A172 (cell line): ENCODE data around the gene FLVCR2. TPM values are rescaled to one million over a fixed set of nuclear protein-coding genes. Genes with fewer than 3 reads are reported as not detected.

Experiments used
- DNase-seq: peaks from one replicate; pipeline ENCODE4 v3.0.0-alpha.2; 2015; ENCODE audit warnings: low spot score
- total RNA-seq: library from RNA; depleted of rRNA; stranded (reverse); fragments of >200 nt; shearing (Covaris generic); gene quantifications from 2 replicates; pipeline ENCODE4 v1.2.3, GENCODE V29; 2014

FLVCR2 gene
- total RNA-seq, 1 experiment from 2014 or later = 0.59 TPM

DNA sequence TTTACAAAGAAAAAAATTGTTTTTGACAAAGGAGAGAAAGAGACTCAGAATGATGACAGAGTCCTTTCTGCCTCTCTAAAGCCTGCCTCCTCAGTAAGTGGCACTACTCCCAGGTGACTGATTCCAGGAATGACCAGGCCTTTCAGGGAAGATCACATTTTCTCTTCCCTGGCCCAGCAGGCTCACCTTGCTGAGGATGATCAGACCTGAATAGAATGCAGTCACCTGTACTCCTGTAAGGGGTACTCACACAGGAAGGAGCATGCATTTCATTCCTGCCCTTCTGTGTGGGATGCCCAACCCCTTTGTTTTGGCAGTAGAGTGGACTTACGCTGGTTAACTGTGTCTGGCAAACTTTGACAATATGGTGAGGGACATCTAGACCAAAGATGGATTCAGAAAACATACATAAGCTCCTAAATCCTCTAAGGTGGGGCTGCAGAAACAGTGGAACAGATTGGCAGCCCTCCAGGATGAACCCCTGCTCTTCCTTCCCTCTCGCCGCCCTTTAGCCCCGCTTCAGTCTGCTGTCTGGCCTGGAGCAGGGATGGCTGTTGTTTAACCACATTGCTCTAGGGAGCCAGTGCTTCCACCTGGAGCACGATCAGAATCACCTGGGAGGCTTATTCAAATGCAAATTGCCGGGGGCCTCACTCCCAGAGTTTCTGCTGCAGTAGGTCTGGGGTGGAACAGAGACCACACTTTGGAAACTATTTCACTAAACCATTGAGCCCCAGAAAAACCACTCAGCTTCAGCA is 52.5 kb downstream of the FLVCR2 start:
- no peak for DNase-seq

DNA sequence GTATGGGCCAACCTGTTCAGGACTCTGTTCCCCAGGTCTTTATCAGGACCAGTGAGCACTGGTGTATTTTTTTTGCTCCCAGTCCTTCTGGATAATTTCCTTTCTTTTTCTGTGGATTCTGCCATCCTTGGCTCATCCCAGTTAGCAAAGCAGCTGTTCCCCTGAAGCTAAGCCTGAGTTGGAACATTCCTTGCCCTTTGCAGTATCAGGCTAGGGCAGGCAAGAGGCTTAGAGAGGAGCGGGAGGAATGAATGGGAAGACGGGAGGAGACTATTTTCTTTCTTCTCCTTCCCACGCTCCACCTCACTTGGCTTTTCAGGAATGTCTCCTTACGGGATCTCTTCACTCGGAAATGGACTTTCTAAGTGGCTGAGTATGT is 53.0 kb downstream of the FLVCR2 start:
- no peak for DNase-seq

- no peak for DNase-seq
These were observed 56.4 kb downstream of the FLVCR2 start for GRCh38 chr14:75634848-75635247.

DNA sequence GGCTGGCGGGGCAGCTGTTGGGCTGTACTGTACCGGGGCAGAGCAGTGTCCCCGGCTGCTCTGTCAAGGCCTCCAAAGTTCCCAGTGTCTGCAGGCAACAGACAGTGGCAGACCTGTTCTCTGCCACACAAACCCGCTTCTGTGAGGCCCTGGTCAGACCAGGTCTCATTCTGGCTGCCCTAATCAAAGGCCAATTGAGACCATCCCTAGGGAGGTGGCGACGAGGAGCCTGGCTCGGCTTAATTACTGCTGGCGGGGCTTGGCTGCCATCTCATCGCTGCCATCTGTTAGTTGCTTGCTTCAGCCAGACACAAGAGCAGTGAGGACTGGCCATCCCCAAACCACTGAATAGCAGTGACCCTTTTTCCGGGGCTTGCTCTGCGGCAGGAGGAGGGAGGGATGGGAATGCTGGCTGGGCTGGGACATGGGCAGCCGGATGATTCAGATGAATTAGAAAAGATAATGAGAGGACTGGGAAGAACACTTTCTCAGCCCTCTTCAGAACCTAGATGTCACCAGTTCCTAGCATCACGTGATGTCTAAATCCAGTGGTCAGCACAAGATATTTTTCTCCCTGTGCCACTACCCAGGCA is 57.8 kb downstream of the FLVCR2 start:
- peak; percentile 28 for DNase-seq

DNA sequence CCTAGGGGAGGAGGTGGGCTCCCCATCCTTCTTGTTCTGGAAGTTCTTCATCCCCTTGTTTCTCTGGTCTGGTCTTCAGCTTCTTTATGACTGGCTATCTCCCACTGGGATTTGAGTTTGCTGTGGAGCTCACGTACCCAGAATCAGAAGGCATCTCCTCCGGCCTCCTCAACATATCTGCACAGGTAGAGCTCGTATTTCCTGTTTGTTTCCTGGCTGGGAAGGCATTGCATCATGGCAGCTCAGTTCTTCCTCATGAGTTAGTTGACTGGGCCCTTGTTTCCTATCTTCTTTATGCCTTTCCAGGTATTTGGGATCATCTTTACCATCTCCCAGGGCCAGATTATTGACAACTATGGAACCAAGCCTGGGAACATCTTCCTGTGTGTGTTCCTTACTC is 62.5 kb downstream of the FLVCR2 start:
- no peak for DNase-seq

- DNase-seq = no peak
These were observed 65.6 kb downstream of the FLVCR2 start for GRCh38 chr14:75643985-75644384.

DNA sequence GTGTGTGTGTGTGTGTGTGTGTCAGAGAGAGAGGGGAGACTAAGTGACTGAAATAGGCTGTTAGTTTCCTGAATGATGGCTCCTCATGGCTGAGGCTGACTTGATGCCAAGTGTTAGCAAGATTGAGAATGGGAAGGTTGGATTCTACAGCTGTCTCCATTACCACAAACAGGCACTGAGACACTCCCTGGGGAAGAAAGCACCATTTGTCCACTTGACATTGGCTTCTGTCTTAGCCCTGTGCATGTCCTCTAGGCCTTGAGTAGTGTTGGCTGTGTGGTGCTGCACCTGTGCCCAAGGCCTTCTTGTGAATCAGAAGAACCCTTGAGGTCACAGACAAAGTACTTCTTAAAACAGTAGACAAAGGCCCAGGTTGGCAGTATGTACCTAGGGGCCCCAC is 66.6 kb downstream of the FLVCR2 start:
- DNase-seq = no peak

DNA sequence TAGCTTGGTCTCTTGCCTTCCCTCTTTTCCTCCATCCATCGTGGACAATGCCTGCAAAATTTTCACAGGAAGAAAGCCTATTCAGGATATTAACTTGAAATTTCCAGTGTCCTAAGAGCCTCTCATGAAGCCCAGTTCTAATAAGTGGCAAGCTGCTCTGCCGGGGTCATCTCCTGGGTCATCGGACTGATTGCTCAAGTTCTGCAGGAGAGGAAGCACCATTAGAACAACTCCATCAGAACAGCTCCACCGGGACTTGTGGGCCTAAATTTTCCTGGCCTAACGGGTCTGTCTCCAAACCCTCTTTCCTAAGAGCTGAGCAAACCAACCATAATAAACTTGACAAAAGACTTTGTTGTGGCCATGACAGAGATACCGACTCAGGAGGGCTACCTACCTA is 68.3 kb downstream of the FLVCR2 start:
- no peak for DNase-seq

DNA sequence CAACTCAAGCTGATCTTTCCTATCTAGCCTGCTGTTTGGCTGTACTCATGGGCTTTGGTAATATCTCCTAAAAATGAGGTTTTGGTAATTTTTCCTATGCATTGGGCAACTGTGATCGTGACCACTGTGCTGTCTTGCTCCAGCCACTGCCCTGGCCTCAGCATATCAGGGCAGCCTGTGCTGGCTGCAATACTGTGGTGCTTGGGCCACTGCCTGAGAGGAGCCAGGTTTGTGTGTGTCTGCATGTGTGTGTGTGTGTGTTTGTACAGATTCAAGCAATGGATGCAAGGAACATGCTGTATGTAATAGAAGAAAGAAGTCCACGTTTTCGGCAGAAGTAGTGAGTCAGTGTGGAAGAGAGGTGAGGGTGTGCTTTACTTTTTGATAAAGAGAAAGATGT is 69.2 kb downstream of the FLVCR2 start:
- no peak for DNase-seq

- peak; percentile 83 for DNase-seq
These were observed 69.8 kb downstream of the FLVCR2 start for GRCh38 chr14:75648066-75648838.

DNA sequence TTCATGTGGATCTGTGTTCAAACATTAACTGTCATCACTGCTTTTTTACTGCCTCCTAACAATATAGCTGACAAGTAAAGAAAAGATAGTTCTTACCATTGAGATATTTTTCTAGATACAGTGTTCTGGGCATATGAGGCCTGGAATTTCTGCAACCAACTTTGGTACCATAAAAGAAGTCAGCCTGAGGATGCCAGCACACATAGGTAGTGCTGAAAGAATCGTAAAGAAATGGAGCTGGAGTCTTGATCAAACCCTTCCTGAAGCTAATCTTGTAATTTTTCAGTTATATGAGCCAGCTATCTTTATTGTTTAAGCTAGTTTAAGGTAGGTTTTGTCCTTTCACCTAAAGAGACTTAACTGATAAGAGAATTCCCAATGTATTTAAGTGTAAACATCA is 70.9 kb downstream of the FLVCR2 start:
- DNase-seq = no peak

- no peak for DNase-seq
These were observed 71.4 kb downstream of the FLVCR2 start for GRCh38 chr14:75649773-75650172.

- DNase-seq = no peak
These were observed 72.0 kb downstream of the FLVCR2 start for GRCh38 chr14:75650253-75651058.

GRCh38 chr14:75653563-75653962 is 75.1 kb downstream of the FLVCR2 start:
- no peak for DNase-seq

DNA sequence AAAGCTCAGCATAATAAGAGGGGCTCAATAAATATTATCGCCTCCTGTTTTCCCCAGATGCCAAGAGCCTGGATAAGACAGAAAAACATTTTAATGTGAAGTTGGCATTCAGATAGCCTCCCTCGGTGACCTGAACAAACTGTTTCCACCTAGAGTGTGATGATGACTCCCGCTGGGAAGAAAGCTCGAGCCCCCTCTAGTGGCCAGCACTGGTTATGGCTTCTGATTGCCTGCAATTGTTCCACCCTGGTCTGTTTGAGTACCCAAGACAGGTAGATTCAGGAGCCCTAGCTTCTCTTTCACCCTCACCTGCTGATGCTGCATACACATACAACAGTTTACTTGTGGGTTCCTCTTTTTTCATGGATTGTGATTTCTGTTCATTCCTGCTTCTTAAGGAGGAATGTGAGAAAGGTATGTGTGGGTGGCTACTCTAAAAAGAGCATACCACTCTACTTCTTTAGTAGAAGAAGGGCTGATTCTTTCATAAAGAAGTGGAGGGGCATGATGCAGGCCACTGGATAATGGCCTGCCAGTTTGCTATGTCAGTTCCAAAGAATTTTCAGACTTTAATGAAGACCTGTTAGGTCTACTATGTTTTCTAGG is 75.8 kb downstream of the FLVCR2 start:
- DNase-seq = peak; percentile 53

DNA sequence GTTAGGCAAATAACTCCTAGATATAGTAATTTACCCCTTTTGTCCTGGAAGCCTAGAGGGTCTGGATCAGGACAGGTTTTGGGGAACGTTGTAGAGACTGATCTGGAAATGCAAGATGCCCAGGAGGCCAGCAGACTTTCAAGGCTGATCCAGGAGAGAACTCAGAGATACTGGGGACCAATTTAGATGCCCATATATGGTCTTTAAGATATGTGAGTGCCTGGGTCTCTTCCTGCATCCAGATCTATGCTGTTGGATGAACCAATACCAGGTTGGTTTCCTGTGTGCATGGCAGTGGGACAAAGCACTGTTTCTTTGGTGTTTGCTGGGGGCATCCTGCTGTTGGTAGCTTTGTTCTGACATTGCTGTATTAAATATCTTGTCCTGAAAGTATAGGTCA is 76.8 kb downstream of the FLVCR2 start:
- DNase-seq = no peak

GRCh38 chr14:75657331-75657730 is 78.9 kb downstream of the FLVCR2 start:
- DNase-seq = no peak

DNA sequence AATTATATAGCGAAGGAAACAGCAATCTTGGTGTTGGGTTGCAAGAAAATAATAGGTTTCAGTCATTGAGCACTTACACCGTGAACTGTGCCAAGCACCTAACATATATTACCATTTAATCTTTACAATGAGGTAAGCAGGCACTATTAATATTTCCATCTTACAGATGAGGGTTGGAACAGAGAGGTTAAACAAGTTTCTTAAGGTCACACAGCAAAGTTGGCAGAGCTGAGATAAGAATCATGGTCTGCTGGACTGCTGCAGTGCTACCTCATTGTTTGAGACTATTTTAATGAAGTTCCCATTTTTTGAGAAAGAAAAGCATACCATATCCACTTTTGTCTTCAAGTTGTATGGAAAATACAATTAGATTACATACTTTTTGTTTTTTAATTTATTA is 80.5 kb downstream of the FLVCR2 start:
- DNase-seq = no peak

DNA sequence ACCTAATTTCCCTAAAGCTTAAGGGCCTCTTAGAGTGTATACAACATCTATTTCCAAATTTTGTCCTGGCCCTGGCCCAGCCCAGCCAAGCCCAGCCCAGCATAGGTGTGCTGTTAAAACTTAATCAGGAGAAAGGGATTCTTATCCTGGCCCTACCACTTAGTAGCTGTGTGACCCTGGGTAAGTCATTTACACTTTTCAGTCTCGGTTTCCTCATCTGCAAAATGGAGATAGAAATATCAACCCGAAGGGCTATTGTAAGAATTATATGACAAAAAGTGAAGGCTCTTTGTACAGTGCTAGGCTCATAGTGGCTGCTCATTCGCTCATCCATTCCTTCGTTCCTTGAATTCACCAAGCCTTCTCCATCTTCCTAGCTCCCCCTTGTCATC is 81.8 kb downstream of the FLVCR2 start:
- no peak for DNase-seq

DNA sequence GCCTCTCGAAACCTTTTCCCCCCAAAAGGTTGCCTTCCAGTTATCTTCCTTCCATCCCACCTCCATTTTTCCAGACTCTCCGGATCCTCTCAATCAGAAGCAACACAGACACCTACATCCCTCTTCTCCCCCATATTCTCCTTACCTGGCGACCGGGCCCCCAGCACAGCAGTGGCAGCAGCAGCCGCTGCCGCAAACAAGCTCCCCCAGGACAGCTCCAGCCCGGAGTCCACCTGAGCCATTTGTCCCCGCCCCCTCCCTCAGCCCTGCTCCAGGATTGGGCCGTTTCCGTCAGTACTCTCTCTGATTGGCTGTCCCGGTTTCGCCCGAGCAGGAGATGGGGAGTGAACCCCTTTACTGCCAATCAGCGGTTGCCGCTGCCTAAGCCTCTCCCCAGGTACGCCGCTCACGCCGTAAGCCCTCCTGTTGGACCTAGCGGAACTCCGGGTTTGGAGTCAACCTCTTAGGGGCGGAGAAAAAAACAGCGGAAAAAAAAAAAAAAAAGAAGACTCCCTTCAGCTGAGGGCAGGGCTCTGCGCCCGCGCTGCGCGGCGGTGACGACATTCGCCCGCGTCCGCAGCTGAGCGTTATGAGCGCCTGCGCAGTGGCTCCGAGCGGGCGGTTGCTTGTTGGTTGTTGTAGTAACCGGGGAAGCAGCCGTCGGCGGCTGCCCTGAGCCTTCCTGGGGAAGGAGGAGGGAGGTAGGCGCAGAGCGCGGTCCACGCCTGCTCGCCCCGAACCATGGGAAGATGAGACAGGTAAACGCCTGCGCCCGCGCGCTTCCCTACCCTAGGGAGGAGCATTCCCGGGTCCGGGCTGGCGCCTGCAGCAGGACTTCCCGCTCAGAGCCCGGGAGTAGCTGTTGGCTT is 82.4 kb downstream of the FLVCR2 start, which contains the start of the genes ERG28 and TTLL5:
Gene ERG28, minus strand, starts transcription at position 247 of the 869 bp plus-strand sequence. CDS start 3,374 bp downstream, outside the sequence.
Gene TTLL5, plus strand, starts transcription at position 617 of the 869 bp plus-strand sequence. CDS start 1,904 bp downstream, outside the sequence.
- peak; percentile 94 for DNase-seq

- peak; percentile 1 for DNase-seq
These were observed 83.0 kb downstream of the FLVCR2 start for GRCh38 chr14:75661499-75661814.
